K562 (cell line): ENCODE data around the gene THEM4. TPM values are rescaled to one million over a fixed set of nuclear protein-coding genes. Genes with fewer than 3 reads are reported as not detected.

Source experiments
- CEBPB ChIP-seq: fragments of 450-650 bp; IDR thresholded peaks from 2 replicates; pipeline ENCODE4 v1.6.1; 2016; ENCODE audit warnings: missing genetic modification characterization, missing compliant biosample characterization
- DPF2 ChIP-seq: fragments of 450-650 bp; IDR thresholded peaks from 2 replicates; pipeline ENCODE4 v1.6.1; 2016
- EHMT2 ChIP-seq: fragments of 450-650 bp; IDR thresholded peaks from 2 replicates; pipeline ENCODE4 v1.6.1; 2018; ENCODE audit warnings: antibody characterized with exemption
- FOS ChIP-seq: IDR thresholded peaks from 3 replicates; pipeline ENCODE4 v1.6.1; 2011; ENCODE audit not compliant: insufficient read length; ENCODE audit errors: extremely low read depth
- FOXJ3 ChIP-seq: sonication (generic); formaldehyde crosslinking; IDR thresholded peaks from 2 replicates; pipeline ENCODE4 v1.4.0; 2020; ENCODE audit warnings: mild to moderate bottlenecking, missing genetic modification reagents
- HNRNPLL ChIP-seq: fragments of 200-400 bp; formaldehyde crosslinking; IDR thresholded peaks from 2 replicates; pipeline ENCODE4 v1.6.1; 2017; ENCODE audit warnings: low read length, low read depth, mild to moderate bottlenecking; ENCODE audit not compliant: poor library complexity, severe bottlenecking
- IFI16 ChIP-seq: fragments of 250-450 bp; sonication (Bioruptor Pico); IDR thresholded peaks from 2 replicates; pipeline ENCODE4 v2.1.2; 2022; ENCODE audit warnings: mild to moderate bottlenecking, inconsistent platforms
- KDM1A ChIP-seq, 2 experiments: fragments of 450-650 bp; IDR thresholded peaks; 2 replicates each; pipeline ENCODE4 v1.6.1; 2016; ENCODE audit warnings: mild to moderate bottlenecking in 2 of 2
- LEF1 ChIP-seq: fragments of 450-650 bp; IDR thresholded peaks from 2 replicates; pipeline ENCODE4 v1.6.1; 2016; ENCODE audit warnings: mild to moderate bottlenecking
- MXI1 ChIP-seq: IDR thresholded peaks from 2 replicates; pipeline ENCODE4 v1.6.1; 2011; ENCODE audit warnings: low read depth, mild to moderate bottlenecking, improper control_type of control experiment, low read length
- MYNN ChIP-seq, 2 experiments: sonication (generic); formaldehyde crosslinking in 1 of 2; IDR thresholded peaks; 2 replicates each; pipeline versions ENCODE4 v1.5.0 to v1.6.1; 2016 to 2020; ENCODE audit warnings: antibody characterized with exemption in 1 of 2, missing genetic modification reagents in 1 of 2
- NR4A1 ChIP-seq, 2 experiments: fragments of 250-450 bp in 1 of 2; fragments of 450-650 bp in 1 of 2; sonication (Bioruptor Pico) in 1 of 2; IDR thresholded peaks; 2 replicates each; pipeline versions ENCODE4 v1.4.0 to v1.6.1; 2016 to 2020; ENCODE audit warnings: mild to moderate bottlenecking in 2 of 2, missing compliant biosample characterization in 1 of 2, missing genetic modification characterization in 1 of 2, moderate library complexity in 1 of 2
- POLR2A ChIP-seq: fragments of 450-650 bp; conservative IDR thresholded peaks from 2 replicates; pipeline ENCODE4 v1.6.1; 2016
- SMARCA4 ChIP-seq: fragments of 450-650 bp; IDR thresholded peaks from 2 replicates; pipeline ENCODE4 v1.6.1; 2016
- SP1 ChIP-seq: sonication (generic); formaldehyde crosslinking; IDR thresholded peaks from 2 replicates; pipeline ENCODE4 v1.8.1; 2022; ENCODE audit warnings: mild to moderate bottlenecking, missing genetic modification reagents
- TEAD4 ChIP-seq, 2 experiments: sonication (generic) in 1 of 2; formaldehyde crosslinking in 1 of 2; IDR thresholded peaks; 2 replicates each; pipeline versions ENCODE4 v1.6.1 to v1.8.0; 2012 to 2022; ENCODE audit warnings: borderline replicate concordance in 1 of 2, inconsistent platforms in 1 of 2, low read length in 1 of 2, mild to moderate bottlenecking in 1 of 2, missing genetic modification reagents in 1 of 2
- polyA plus RNA-seq, 8 experiments: library from polyadenylated mRNA; depleted of rRNA in 4 of 8; stranded (reverse) in 5 of 8; unstranded in 3 of 8; fragments of >200 nt; fragmentation: Nextera tagmentation in 2 of 8; fragmentation: Illumina TruSeq in 1 of 8; extraction: Ambion mirVana in 2 of 8; extraction: Trizol in 1 of 8; gene quantifications; 2 replicates each; pipeline versions ENCODE4 v1.2.1 to v1.2.3, GENCODE V29; 2011 to 2014; ENCODE audit warnings: inconsistent platforms in 1 of 8, missing spikeins in 1 of 8
- total RNA-seq, 7 experiments: library from RNA; depleted of rRNA in 6 of 7; stranded (reverse); fragments of >200 nt in 6 of 7; fragmentation: Illumina TruSeq in 2 of 7; extraction: Trizol in 2 of 7; gene quantifications; 2 replicates each; pipeline versions ENCODE4 v1.2.1 to v1.2.3, GENCODE V29; 2011 to 2021; ENCODE audit warnings: low replicate concordance in 1 of 7
- TF ChIP-seq, protein P1 (sequence below): IDR thresholded peaks from 3 replicates; pipeline ENCODE4 v1.6.1; 2011; ENCODE audit warnings: borderline replicate concordance, mild to moderate bottlenecking, moderate library complexity; ENCODE audit not compliant: insufficient read length; ENCODE audit errors: extremely low read depth
- TF ChIP-seq, protein P2 (sequence below), 2 experiments: fragments of 450-650 bp in 1 of 2; sonication (generic) in 1 of 2; formaldehyde crosslinking; conservative IDR thresholded peaks; 2 replicates each; pipeline versions ENCODE4 v1.4.0 to v1.8.1; 2020 to 2022; ENCODE audit warnings: mild to moderate bottlenecking in 1 of 2, missing genetic modification reagents in 1 of 2
- TF ChIP-seq, protein P3 (sequence below): conservative IDR thresholded peaks from 2 replicates; pipeline ENCODE4 v1.6.1; 2011; ENCODE audit warnings: low read depth, mild to moderate bottlenecking, low read length; ENCODE audit not compliant: control insufficient read depth
- TF ChIP-seq, protein P4 (sequence below): sonication (generic); formaldehyde crosslinking; IDR thresholded peaks from 2 replicates; pipeline ENCODE4 v1.8.0; 2022; ENCODE audit warnings: mild to moderate bottlenecking, missing genetic modification reagents

The THEM4 gene
- total and polyA plus RNA-seq, 9 of the 15 experiments (the other 6 are each of a cell fraction or from before 2014, with no cell fraction given) = 8.6 to 71.9 (median 35.3) TPM

DNA sequence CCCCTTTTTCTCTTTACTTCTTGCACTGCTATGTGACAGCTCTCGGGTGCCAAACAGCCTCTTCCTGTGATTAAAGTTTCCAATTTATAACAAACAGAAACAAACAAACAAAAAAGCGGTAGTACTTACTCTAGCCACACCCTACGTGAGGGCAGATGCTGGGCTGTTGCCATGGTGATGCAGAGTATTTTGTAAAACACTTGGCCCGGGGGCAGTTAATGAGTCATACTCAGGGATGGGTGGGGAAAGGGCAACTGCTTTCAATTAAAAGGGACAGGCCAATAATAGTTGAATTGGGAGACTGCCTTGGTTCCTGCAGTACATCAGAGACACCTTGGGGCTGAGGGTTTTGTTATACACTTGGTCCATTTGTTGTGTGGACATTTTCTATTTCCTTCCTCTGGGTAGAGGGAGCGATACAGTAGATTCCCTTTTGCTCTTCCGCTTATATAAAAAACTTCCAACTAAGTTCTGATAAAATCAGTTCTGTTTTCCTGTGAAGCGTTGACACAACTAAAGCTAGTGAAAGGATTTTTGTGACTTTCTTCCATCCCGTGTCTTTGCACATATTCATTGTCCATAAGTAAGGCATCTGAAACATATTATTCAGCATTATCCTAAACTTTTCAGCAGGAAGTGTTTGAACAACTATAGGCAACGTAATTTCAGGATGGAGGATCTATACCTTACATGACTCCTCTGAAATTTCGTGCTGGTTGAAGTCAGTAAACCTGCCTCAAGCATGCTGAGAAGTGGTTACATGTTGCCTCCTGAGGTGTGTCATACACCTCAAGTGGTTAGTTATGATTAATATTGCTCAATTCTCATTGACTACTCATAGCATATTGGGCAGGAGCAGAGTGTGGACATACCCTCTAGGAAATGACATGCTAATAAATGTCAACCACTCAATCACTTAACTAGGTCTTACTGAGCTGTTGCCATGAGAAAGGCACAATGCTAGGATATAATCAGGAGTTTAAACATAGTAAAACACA lies 36.7 kb upstream of the THEM4 start (continued):
- peak; percentile 73 for TF ChIP-seq HNRNPLL
- TF ChIP-seq, protein P1, sequence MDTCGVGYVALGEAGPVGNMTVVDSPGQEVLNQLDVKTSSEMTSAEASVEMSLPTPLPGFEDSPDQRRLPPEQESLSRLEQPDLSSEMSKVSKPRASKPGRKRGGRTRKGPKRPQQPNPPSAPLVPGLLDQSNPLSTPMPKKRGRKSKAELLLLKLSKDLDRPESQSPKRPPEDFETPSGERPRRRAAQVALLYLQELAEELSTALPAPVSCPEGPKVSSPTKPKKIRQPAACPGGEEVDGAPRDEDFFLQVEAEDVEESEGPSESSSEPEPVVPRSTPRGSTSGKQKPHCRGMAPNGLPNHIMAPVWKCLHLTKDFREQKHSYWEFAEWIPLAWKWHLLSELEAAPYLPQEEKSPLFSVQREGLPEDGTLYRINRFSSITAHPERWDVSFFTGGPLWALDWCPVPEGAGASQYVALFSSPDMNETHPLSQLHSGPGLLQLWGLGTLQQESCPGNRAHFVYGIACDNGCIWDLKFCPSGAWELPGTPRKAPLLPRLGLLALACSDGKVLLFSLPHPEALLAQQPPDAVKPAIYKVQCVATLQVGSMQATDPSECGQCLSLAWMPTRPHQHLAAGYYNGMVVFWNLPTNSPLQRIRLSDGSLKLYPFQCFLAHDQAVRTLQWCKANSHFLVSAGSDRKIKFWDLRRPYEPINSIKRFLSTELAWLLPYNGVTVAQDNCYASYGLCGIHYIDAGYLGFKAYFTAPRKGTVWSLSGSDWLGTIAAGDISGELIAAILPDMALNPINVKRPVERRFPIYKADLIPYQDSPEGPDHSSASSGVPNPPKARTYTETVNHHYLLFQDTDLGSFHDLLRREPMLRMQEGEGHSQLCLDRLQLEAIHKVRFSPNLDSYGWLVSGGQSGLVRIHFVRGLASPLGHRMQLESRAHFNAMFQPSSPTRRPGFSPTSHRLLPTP = no peak
- peak; percentile 76 for TF ChIP-seq MXI1
- TF ChIP-seq TEAD4 (IDR thresholded peaks at IDR 0.05; ENCODE audit: low read length) = peak; percentile 56; the same call in 1 of the 2 replicates
- no peak for TF ChIP-seq TEAD4 (CRISPR knock-in tag; IDR thresholded peaks at IDR 0.05; ENCODE audit: borderline replicate concordance)
- peak; percentile 74; the same call in 1 of the 2 replicates for TF ChIP-seq SMARCA4
- peak; percentile 92 for TF ChIP-seq MYNN (IDR thresholded peaks at IDR 0.05)
- TF ChIP-seq MYNN (CRISPR knock-in tag; IDR thresholded peaks at IDR 0.05) = no peak
- no peak for TF ChIP-seq POLR2A
- TF ChIP-seq EHMT2 = no peak
- TF ChIP-seq CEBPB (tag) = peak; percentile 63
- TF ChIP-seq, protein P2, sequence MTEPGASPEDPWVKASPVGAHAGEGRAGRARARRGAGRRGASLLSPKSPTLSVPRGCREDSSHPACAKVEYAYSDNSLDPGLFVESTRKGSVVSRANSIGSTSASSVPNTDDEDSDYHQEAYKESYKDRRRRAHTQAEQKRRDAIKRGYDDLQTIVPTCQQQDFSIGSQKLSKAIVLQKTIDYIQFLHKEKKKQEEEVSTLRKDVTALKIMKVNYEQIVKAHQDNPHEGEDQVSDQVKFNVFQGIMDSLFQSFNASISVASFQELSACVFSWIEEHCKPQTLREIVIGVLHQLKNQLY (CRISPR knock-in tag; conservative IDR thresholded peaks at IDR 0.05) = no peak
- peak; percentile 41; the same call in 1 of the 2 replicates for TF ChIP-seq SP1 (CRISPR knock-in tag)
- TF ChIP-seq, protein P3, sequence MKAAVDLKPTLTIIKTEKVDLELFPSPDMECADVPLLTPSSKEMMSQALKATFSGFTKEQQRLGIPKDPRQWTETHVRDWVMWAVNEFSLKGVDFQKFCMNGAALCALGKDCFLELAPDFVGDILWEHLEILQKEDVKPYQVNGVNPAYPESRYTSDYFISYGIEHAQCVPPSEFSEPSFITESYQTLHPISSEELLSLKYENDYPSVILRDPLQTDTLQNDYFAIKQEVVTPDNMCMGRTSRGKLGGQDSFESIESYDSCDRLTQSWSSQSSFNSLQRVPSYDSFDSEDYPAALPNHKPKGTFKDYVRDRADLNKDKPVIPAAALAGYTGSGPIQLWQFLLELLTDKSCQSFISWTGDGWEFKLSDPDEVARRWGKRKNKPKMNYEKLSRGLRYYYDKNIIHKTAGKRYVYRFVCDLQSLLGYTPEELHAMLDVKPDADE = no peak
- TF ChIP-seq NR4A1 (CRISPR knock-in tag; IDR thresholded peaks at IDR 0.05) = no peak
- no peak for TF ChIP-seq NR4A1 (tag; IDR thresholded peaks at IDR 0.05)
- TF ChIP-seq FOXJ3 = peak; percentile 91
- peak; percentile 74; the same call in 1 of the 2 replicates for TF ChIP-seq DPF2
- TF ChIP-seq, protein P4, sequence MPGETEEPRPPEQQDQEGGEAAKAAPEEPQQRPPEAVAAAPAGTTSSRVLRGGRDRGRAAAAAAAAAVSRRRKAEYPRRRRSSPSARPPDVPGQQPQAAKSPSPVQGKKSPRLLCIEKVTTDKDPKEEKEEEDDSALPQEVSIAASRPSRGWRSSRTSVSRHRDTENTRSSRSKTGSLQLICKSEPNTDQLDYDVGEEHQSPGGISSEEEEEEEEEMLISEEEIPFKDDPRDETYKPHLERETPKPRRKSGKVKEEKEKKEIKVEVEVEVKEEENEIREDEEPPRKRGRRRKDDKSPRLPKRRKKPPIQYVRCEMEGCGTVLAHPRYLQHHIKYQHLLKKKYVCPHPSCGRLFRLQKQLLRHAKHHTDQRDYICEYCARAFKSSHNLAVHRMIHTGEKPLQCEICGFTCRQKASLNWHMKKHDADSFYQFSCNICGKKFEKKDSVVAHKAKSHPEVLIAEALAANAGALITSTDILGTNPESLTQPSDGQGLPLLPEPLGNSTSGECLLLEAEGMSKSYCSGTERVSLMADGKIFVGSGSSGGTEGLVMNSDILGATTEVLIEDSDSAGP = peak; percentile 86
- peak in 1 of 2 experiments; percentile 45; a peak in 3 of 4 replicates for TF ChIP-seq KDM1A (IDR thresholded peaks at IDR 0.05)
- TF ChIP-seq FOS = peak; percentile 65
- TF ChIP-seq LEF1 = 0 out of 2 replicates have a peak, but pooled peaks have one; percentile 38
- no peak for TF ChIP-seq IFI16 (CRISPR knock-in tag)
